CD1c-positive myeloid dendritic cell (primary cell): ENCODE results near the gene FANCC.

Experiments
- DNase-seq: peaks from one replicate; pipeline ENCODE4 v3.0.0-alpha.2; 2016; ENCODE audit errors: extremely low spot score

FANCC gene

DNA sequence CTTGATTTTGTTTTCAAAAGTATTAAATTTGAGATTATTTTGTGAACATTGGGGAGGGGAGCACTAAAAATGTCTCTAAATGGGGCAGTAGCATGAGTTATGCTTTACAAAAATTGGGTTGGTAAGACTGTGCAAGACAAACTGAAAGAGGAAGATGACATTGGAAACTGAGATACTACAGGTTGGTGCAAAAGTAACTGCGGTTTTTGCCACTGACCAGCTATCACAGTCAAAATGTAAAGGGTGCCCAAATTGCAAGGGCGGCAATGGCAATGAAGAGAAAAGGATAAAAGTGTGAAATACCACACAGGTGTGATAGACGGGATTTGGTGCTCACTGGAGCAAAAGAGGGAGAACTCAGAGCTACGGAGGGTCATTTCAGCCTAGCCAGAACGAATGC lies 124.0 kb downstream of the FANCC start:
- DNase-seq = no peak

DNA sequence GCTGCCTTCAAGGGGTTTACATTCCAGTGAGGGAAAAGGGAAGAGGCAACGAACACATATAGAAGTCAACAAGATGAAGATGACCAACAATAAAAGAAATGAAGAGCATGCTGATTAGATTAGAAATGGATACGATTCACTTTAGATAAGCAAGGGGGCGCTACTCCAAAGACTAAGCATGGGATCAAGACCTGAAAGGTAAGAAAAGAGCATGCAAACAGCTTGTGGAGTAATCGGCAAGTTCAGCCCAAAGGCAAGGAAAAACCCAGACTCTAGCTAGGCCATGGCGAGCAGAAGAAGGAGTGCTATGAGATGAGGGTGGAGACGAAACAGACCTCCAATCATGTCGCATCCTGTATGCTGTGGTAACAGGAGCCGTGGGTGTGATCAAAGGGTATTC lies 124.4 kb downstream of the FANCC start:
- no peak for DNase-seq

DNA sequence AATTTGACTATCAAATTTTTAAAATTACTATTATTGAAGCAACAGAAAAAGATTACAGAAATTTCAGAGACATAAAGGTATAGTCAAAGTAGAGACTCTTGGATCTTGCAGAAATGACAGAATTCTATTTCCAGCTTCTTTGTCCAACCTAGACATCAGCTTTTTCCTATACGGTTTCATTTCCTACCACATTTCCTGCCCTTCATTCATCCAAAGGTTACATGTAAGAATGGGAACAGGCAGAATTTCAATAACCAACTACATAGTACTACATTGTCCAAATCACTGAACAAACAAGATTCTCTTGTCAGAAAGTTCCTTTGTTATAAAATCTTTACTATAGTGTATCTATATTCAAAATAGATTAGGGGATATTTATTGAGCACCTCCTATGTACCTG lies 124.9 kb downstream of the FANCC start:
- no peak for DNase-seq

- no peak for DNase-seq
Observed at GRCh38 chr9:95190413-95190812, 127.1 kb downstream of the FANCC start.

DNA sequence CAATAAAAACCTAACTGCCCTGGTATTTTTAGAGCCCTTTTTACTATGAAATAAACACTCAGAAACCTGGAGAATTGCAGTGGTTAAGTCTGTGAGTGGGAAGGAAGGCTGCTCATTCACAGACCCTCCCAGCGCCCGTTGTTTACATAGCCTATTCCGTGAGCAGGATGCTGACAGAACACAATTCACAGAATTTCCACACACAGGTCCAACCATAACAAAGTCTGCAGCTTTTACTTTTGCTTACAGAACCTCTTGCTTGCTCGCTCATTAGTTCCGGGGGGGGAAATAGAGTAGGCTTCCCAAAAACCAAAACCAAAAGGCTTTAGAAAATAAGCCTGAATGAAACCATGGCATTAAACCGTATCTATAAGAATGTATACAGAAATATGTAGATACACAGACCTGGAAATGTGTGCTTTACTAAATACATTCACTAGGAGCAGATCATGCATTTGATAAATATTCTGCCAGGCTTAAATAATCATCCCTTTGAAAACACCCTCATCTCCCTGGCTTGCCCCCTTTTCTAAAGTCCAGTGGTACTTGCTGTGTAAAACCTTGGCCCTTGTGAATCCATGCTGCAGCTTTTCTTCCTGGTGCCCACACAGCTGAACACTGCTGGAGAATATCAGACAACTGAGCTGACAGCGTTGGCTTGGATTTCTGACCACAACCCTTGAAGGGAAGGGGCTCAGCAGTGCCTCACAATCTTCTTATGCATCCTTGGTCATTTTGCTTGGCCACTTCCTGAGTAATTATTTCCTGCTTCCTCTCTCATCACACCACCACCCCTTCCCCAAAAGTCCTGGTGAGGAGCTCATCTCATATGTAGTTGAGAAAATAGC lies 128.0 kb downstream of the FANCC start:
- DNase-seq = no peak

DNA sequence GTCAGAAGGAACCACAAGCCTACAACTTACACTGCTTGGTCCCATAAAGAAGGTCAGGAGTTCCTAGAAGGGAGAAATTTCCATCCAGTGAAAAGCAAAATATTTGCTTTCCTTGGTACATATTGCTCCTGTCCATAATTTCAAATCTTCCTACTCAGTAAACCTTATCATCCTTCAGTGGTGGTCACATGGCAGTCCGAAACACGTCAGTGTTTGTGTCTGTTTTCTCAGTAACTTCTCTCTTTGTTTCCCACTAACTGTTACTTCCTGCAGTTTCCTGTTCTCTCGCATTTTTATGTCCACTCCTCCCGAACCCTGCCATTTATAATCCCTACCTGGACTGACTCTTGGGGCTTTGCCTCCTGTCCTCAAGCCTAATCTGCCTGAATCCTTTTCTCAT lies 129.1 kb downstream of the FANCC start:
- DNase-seq = no peak

GRCh38 chr9:95185956-95186355 lies 131.6 kb downstream of the FANCC start:
- no peak for DNase-seq

GRCh38 chr9:95182854-95183563 lies 134.5 kb downstream of the FANCC start:
- no peak for DNase-seq

GRCh38 chr9:95181835-95182234 lies 135.7 kb downstream of the FANCC start:
- no peak for DNase-seq

DNA sequence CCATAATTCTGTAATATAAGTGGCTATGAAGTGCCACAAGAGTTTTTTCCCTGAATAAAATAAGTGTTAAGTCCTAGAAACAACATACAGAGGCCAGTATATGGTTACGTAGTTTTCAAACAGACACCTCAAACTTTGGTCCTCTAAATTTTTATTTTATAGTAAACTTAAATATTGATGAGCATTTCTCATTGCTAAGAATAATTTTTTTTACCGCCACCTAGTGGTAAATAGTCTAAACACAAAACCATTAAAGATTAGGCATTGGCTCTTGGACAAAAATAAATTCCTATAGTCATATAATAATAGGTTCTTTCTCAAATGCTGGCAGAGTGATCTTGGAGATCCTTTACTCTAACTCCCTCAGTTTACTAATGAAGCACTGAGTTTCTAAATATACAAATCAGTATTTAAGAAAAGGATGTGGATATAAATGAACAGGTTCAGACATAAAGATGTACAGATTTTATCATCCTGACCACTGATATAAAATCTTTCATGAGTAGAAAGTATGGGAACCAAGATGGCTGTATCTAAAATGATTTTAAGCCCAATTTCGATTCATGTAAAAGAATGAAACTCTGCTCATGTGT lies 136.2 kb downstream of the FANCC start:
- DNase-seq = peak; percentile 37

DNA sequence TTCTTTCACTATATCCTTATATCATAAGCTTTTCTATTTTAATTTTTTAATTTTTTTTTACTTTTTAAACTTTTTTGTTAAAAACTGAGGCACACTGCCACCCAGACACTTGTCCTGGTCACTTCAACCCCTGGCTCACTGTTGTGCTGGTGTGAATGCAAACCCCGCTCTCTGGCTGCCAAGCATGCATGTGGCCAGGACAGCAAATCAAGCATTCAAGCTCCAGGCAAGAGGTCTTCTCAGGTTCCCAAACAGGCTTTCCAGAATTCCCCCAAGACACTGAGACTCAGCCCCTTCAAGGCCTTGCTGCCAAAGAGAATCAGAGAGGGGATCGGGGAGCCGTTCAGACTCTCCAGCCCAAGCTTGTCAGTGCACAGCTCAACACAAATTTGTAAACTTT lies 139.9 kb downstream of the FANCC start:
- no peak for DNase-seq

GRCh38 chr9:95176755-95177319 lies 140.7 kb downstream of the FANCC start:
- no peak for DNase-seq

- DNase-seq = no peak
Observed at GRCh38 chr9:95175523-95175922, 142.0 kb downstream of the FANCC start.

- no peak for DNase-seq
Observed at GRCh38 chr9:95174038-95174437, 143.5 kb downstream of the FANCC start.

GRCh38 chr9:95171596-95171995 lies 145.9 kb downstream of the FANCC start:
- no peak for DNase-seq

DNA sequence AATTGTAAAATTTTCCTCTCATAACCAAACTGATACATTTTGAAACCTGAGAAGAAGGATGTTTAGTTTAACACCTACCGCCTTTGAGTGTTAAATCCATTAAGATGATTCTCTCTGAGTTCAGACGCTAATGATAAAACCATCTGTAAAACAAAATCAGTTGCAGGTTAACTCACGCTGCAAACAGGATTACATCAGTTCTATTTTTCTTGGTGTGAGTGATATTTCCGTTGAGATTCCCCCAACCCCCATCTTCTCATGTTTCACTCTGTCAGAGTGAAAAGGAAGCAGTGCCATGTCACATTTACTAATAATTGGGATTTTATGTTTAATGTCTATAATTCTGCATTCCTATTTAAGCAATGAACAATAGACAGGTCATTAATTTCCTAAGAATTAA lies 146.5 kb downstream of the FANCC start:
- DNase-seq = no peak

GRCh38 chr9:95167998-95168397 lies 149.5 kb downstream of the FANCC start:
- peak; percentile 65 for DNase-seq

- no peak for DNase-seq
Observed at GRCh38 chr9:95165004-95165403, 152.5 kb downstream of the FANCC start.

GRCh38 chr9:95157481-95158151 lies 159.9 kb downstream of the FANCC start:
- DNase-seq = peak; percentile 86

DNA sequence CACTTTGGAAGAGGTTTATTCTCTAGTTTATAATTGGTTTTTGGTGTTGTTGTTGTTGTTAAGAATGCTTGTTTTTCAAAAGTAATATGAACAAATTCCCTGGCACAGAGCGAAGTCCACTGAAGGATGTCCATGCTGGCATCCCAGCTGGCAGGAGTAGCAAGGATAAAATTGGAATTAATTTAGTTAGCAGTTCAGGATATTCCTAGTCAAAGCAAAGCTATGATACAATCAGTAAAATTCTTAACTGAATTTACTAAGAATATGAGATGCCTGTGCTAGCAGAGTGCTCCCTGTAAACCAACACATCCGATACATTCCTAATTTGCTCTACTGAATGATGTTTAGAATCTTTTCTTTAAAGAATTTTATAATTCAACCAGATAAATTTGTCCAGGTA lies 161.4 kb downstream of the FANCC start:
- no peak for DNase-seq

DNA sequence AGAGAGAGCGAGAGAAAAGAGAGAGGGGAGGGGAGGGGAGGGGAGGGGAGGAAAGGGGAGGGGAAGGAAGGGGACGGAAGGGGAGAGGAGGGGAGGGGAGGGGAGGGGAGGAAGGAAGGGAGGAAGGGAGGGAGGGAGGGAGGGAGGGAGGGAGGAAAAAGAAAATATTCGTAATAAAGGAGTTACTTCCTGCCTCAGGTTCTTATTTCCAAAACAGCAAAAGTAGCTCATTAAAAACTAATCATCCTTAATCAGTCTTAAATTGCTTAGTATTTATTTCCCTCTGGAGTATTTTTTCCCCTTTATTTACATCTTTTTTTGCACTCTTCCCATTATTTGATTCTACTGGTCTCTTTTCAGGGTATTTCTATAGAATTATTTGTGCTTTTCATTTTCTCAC lies 162.3 kb downstream of the FANCC start:
- DNase-seq = no peak

DNA sequence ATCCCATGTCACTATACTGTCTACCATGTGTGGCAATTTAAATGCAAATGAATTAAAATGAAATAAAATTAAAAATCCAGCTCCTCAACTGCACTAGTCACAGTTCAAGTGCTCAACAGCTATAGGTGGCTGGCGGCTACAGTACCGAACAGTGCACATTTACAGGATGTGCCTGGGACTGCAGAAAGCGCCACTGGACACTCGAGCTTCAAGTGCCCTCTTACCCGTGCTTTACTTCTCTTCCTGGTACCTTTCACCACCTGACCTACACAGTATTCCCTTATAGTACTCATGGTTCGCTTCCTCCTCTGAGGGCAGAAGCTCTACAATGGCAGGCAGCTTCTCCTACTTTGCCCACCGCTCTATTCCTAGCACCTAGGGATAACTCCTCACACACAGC lies 166.6 kb downstream of the FANCC start:
- DNase-seq = no peak
